Body of pancreas (tissue), 4 donors: ENCODE measurements around the gene ZFP91. TPM values are rescaled to one million over a fixed set of nuclear protein-coding genes. Genes with fewer than 3 reads are reported as not detected.

Experiments
- ATAC-seq: fragments of 150-250 bp; one replicate; pipeline ENCODE4 v1.9.1; 2016
- DNase-seq, 4 donors: peaks; one replicate each; pipeline ENCODE4 v3.0.0-alpha.2; 2019
- H3K27ac ChIP-seq, 4 donors: fragments of 200-600 bp; sonication (generic); 1 replicate in 3 of 4; 2 replicates in 1 of 4; pipeline versions ENCODE4 v1.5.1 to v1.6.1; 2016 to 2019; ENCODE audit warnings: mild to moderate bottlenecking in 1 of 4, mixed read lengths in 1 of 4, moderate library complexity in 1 of 4
- H3K27me3 ChIP-seq, 2 donors: fragments of 200-600 bp; sonication (generic); one replicate each; pipeline ENCODE4 v1.6.0; 2016; ENCODE audit warnings: mild to moderate bottlenecking in 1 of 2
- H3K36me3 ChIP-seq, 2 donors: fragments of 200-600 bp; sonication (generic); replicated peaks in 1 of 2; 2 replicates each; pipeline ENCODE4 v1.5.1; 2016; ENCODE audit warnings: low read depth in 2 of 2; ENCODE audit not compliant: insufficient read depth in 1 of 2
- H3K4me1 ChIP-seq: fragments of 200-600 bp; sonication (generic); one replicate; pipeline ENCODE4 v1.6.0; 2016
- H3K4me3 ChIP-seq, 2 donors: fragments of 200-600 bp; sonication (generic); 1 replicate in 1 of 2; 2 replicates in 1 of 2; pipeline ENCODE4 v1.5.1; 2016 to 2019
- H3K9me3 ChIP-seq, 3 donors: fragments of 200-600 bp; sonication (generic); 1 replicate in 2 of 3; 2 replicates in 1 of 3; pipeline ENCODE4 v1.5.1; 2016
- POLR2A ChIP-seq, 3 donors: fragments of 450-650 bp; IDR thresholded peaks; one replicate each; pipeline ENCODE4 v1.6.1; 2016; ENCODE audit warnings: antibody characterized with exemption in 3 of 3, mild to moderate bottlenecking in 2 of 3
- WGBS, 2 donors: methylation state at CpG; one replicate each; pipeline ENCODE4 v1.1.5; 2017; 5-methylcytosine and 5-hydroxymethylcytosine counted together
- intact Hi-C: fragments of 100-400 bp; cut with DNase I; formaldehyde crosslinking; loops from one replicate; pipeline ENCODE4 v1.15.1; 2023
- total RNA-seq, 2 donors: library from RNA; depleted of rRNA; stranded (reverse); fragments of >200 nt; gene quantifications; one replicate each; pipeline ENCODE4 v1.1.0, GENCODE V29; 2016
- TF ChIP-seq, protein P1 (sequence below), 7 experiments: fragments of 450-650 bp in 4 of 7; fragments of 200-600 bp in 3 of 7; sonication (generic) in 3 of 7; IDR thresholded peaks; one replicate each; pipeline ENCODE4 v1.5.1; 2016 to 2019; ENCODE audit warnings: antibody characterized with exemption in 7 of 7

The ZFP91 gene
- total RNA-seq, 2 donors from 2014 or later: 25.4 to 25.7 TPM

DNA sequence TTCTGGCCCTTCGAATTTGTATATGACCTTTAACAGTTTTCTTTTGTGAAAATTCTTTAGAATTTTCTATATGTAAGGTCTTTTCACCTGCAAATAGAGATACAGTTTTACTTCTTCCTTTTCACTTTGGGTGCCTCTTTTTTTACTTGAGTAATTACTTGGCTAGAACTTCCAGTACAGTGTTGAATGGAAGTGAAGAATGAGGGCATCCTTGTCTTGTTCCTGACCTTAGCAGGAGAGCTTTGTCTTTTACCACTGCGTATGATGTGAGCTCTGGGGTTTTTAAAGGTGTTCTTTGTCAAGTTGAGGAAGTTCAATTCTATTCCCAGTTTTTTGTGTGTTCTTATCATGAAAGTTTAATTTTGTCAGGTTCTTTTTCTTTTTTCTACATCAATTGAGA, 21.6 kb downstream of the ZFP91 start:
- Histone ChIP-seq H3K36me3 (no peaks in the 10 kb centered on the region), H3K4me1 (peaks cover 12% of the 10 kb centered on the region), H3K27me3 (no peaks in the 10 kb centered on the region), H3K27ac (no peak overlapping the region), H3K4me3 (no peak overlapping the region), H3K9me3 (no peaks in the 10 kb centered on the region)
- DNase-seq: no peak
- intact Hi-C loops: no loop called here
- no peak for TF ChIP-seq POLR2A (IDR thresholded peaks at IDR 0.05)
- TF ChIP-seq, protein P1, sequence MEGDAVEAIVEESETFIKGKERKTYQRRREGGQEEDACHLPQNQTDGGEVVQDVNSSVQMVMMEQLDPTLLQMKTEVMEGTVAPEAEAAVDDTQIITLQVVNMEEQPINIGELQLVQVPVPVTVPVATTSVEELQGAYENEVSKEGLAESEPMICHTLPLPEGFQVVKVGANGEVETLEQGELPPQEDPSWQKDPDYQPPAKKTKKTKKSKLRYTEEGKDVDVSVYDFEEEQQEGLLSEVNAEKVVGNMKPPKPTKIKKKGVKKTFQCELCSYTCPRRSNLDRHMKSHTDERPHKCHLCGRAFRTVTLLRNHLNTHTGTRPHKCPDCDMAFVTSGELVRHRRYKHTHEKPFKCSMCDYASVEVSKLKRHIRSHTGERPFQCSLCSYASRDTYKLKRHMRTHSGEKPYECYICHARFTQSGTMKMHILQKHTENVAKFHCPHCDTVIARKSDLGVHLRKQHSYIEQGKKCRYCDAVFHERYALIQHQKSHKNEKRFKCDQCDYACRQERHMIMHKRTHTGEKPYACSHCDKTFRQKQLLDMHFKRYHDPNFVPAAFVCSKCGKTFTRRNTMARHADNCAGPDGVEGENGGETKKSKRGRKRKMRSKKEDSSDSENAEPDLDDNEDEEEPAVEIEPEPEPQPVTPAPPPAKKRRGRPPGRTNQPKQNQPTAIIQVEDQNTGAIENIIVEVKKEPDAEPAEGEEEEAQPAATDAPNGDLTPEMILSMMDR (IDR thresholded peaks at IDR 0.05): no peak
- WGBS, 2 donors: 82 to 88% methylated on average over 2 of the region's 2 CpGs
- no peak for ATAC-seq

DNA sequence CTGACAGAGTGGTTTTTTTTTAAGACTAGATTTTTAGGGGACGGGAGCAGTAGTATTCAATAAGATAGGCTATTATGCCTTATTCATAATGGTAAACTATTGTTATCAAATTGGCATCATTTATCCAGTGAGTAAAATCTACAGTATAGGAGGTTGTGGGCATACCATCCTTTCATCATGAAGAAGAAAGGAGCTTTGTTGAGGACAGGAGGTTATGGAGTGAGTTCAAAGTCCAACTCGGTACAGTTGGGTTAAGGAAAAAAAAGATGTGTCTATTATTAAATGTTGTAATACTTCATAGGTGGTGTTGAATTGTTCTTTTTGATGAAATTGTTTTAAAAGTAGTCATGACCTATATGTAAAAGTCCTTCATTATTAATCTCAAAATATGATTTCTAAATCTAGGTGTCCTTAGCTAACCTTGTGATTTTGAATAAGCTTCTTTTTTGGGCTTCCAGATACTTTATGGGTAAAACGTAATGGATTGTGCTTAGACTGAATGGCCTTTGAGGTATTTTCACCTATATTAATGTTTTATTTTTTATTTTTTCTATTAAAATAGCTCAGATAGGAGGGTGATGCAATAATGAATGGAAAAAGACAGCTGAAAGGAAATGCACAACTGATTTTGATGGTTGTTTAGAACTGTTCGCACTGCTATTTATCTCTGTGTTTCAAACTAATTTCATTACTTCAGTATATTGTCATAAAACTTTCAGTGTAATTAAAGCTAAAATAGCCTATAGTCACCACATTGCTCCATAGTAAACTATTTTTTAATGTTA, 28.3 kb downstream of the ZFP91 start:
- peaks cover 6% of the 10 kb centered on the region for H3K4me1 ChIP-seq
- intact Hi-C loops: no loop called here
- H3K4me3 ChIP-seq: no peak overlapping the region
- no peak overlapping the region for H3K27ac ChIP-seq
- H3K9me3 ChIP-seq: no peaks in the 10 kb centered on the region
- peaks cover 0 to 13% of the 10 kb centered on the region in 2 donors for H3K36me3 ChIP-seq
- no peak for ATAC-seq
- WGBS, 2 donors: 73 to 75% methylated on average over 4 of the region's 4 CpGs
- TF ChIP-seq POLR2A (IDR thresholded peaks at IDR 0.05): no peak
- TF ChIP-seq, protein P1 (IDR thresholded peaks at IDR 0.05): no peak
- no peak for DNase-seq
- no peaks in the 10 kb centered on the region for H3K27me3 ChIP-seq

DNA sequence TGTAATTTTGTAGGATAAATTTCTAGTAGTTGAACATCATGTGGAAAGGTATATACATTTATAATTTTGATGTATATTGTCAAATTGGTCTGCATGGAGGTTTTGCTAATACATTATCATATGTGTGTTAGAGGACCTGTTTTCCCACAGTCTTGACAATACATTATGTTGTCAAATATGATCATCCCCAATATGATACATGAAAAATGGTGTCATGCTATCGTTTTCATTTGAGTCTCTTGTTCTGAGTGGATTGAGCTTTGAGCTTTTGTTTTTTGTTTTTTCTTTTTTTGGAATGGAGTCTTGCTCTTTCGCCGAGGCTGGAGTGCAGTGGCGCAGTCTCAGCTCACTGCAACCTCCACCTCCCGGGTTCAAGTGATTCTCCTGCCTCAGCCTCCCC, 29.5 kb downstream of the ZFP91 start:
- peaks cover 0 to 21% of the 10 kb centered on the region in 2 donors for H3K36me3 ChIP-seq

DNA sequence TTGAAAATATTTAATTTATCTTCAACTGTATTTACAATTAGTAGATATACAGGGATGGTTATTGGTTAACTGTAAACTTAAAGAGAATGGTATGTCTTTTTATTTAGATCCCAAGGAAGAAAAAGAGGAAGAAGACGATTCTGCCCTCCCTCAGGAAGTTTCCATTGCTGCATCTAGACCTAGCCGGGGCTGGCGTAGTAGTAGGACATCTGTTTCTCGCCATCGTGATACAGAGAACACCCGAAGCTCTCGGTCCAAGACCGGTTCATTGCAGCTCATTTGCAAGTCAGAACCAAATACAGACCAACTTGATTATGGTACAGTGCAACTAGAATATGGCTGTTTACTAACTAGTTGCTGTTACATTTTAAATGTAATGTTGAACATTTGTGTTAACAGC, 30.9 kb downstream of the ZFP91 start:
- Histone ChIP-seq H3K4me1 (peaks cover 6% of the 10 kb centered on the region), H3K27me3 (no peaks in the 10 kb centered on the region), H3K4me3 (no peak overlapping the region), H3K36me3 (peaks cover 0 to 29% of the 10 kb centered on the region in 2 donors), H3K27ac (no peak overlapping the region), H3K9me3 (no peaks in the 10 kb centered on the region)
- no peak for TF ChIP-seq POLR2A (IDR thresholded peaks at IDR 0.05)
- TF ChIP-seq, protein P1 (IDR thresholded peaks at IDR 0.05): no peak
- intact Hi-C loops: no loop called here
- 75 to 83% methylated on average over 8 of the region's 8 CpGs for WGBS, 2 donors
- no peak for ATAC-seq
- DNase-seq: no peak

More for the DNA sequence above, 29.5 kb downstream of the ZFP91 start:
- ATAC-seq (no peak), DNase-seq (no peak)
- Histone ChIP-seq H3K9me3 (no peaks in the 10 kb centered on the region), H3K4me1 (peaks cover 6% of the 10 kb centered on the region), H3K4me3 (no peak overlapping the region), H3K27ac (no peak overlapping the region), H3K27me3 (no peaks in the 10 kb centered on the region)
- 96 to 97% methylated on average over 5 of the region's 5 CpGs for WGBS, 2 donors
- no peak for TF ChIP-seq POLR2A (IDR thresholded peaks at IDR 0.05)
- TF ChIP-seq, protein P1 (IDR thresholded peaks at IDR 0.05): no peak
- intact Hi-C loops: no loop called here

DNA sequence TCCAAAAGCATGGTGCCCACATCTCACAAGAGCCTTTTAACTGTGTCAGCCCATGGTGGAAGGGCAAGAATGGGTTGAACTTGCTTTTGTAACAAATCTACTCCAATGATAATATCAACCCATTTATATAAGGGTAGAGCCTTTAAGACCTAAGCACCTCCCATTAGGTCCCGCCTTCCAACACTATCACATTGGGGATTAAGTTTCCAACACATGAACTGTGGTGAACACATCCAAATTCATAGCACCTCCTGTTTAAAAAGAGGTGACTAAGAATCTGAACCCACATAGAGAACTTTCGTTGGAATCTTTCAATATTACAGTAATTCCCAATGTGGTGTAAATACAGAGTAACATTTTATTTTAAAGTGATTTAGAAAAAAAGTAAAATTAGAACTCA, 34.4 kb downstream of the ZFP91 start:
- H3K27me3 ChIP-seq: no peaks in the 10 kb centered on the region
- no peak overlapping the region for H3K4me3 ChIP-seq
- peaks cover 20% of the 10 kb centered on the region for H3K4me1 ChIP-seq
- intact Hi-C loops: no loop called here
- 94 to 96% methylated on average over 2 of the region's 2 CpGs for WGBS, 2 donors
- ATAC-seq (no peak), DNase-seq (no peak)
- no peaks in the 10 kb centered on the region for H3K9me3 ChIP-seq
- no peak for TF ChIP-seq POLR2A (IDR thresholded peaks at IDR 0.05)
- no peak overlapping the region for H3K27ac ChIP-seq
- H3K36me3 ChIP-seq: peaks cover 0 to 33% of the 10 kb centered on the region in 2 donors
